HEK293 (cell line): ENCODE results near the gene CEP112.

Experiments used
- MEIS1 ChIP-seq: sonication (generic); formaldehyde crosslinking; IDR thresholded peaks from 2 replicates; pipeline ENCODE4 v1.8.1; 2022; ENCODE audit warnings: missing genetic modification reagents, mild to moderate bottlenecking, borderline replicate concordance
- TCF7L2 ChIP-seq: IDR thresholded peaks from 2 replicates; pipeline ENCODE4 v1.6.1; 2011; ENCODE audit warnings: low read depth, mild to moderate bottlenecking, inconsistent platforms, low read length, moderate library complexity, borderline replicate concordance
- TRIM28 ChIP-seq: IDR thresholded peaks from 2 replicates; pipeline ENCODE4 v1.6.1; 2011; ENCODE audit warnings: low read length, control low read depth, borderline replicate concordance
- ZBTB17 ChIP-seq: fragments of 450-650 bp; formaldehyde crosslinking; IDR thresholded peaks from 2 replicates; pipeline ENCODE4 v1.5.1; 2016; ENCODE audit warnings: missing biosample characterization, missing genetic modification characterization
- ZNF140 ChIP-seq: fragments of 450-650 bp; formaldehyde crosslinking; IDR thresholded peaks from 2 replicates; pipeline ENCODE4 v1.5.1; 2016; ENCODE audit warnings: missing biosample characterization, missing genetic modification characterization
- ZNF24 ChIP-seq: fragments of 450-650 bp; formaldehyde crosslinking; IDR thresholded peaks from 2 replicates; pipeline ENCODE4 v1.5.1; 2016; ENCODE audit warnings: missing biosample characterization, missing genetic modification characterization
- ZNF292 ChIP-seq: fragments of 450-650 bp; formaldehyde crosslinking; IDR thresholded peaks from 2 replicates; pipeline ENCODE4 v1.5.1; 2016; ENCODE audit warnings: low read depth, missing biosample characterization, missing genetic modification characterization, borderline replicate concordance
- ZNF530 ChIP-seq: fragments of 450-650 bp; formaldehyde crosslinking; IDR thresholded peaks from 2 replicates; pipeline ENCODE4 v1.5.1; 2016; ENCODE audit warnings: low read depth, missing biosample characterization, missing genetic modification characterization
- ZNF548 ChIP-seq: fragments of 450-650 bp; formaldehyde crosslinking; IDR thresholded peaks from 2 replicates; pipeline ENCODE4 v1.5.1; 2016; ENCODE audit warnings: missing biosample characterization, missing genetic modification characterization
- TF ChIP-seq, protein P1 (sequence below): fragments of 450-650 bp; formaldehyde crosslinking; IDR thresholded peaks from 2 replicates; pipeline ENCODE4 v1.5.1; 2016; ENCODE audit warnings: missing biosample characterization, missing genetic modification characterization
- TF ChIP-seq, protein P2 (sequence below): fragments of 450-650 bp; formaldehyde crosslinking; IDR thresholded peaks from 2 replicates; pipeline ENCODE4 v1.5.1; 2016; ENCODE audit warnings: missing biosample characterization, missing genetic modification characterization
- TF ChIP-seq, protein P3 (sequence below): fragments of 450-650 bp; formaldehyde crosslinking; IDR thresholded peaks from 2 replicates; pipeline ENCODE4 v1.5.1; 2016; ENCODE audit warnings: missing biosample characterization, missing genetic modification characterization

DNA sequence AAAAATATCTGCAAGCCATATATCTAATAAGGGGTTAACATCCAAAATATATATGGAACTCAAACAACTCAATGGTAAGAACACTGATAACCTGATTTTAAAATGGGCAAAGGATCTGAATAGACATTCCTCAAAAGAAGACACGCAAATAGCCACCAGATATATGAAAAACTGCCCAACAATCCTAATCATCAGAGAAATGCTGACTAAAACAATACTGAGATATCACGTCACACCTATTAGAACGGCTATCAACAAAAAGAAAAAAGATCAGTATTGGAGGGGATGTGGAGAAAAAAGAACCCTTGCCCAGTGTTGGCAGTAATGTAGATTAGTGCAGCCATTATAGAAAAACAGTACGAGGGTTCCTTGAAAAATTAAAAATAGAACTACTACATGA lies 97.2 kb downstream of the CEP112 start:
- no peak for TF ChIP-seq TCF7L2
- TF ChIP-seq, protein P1, sequence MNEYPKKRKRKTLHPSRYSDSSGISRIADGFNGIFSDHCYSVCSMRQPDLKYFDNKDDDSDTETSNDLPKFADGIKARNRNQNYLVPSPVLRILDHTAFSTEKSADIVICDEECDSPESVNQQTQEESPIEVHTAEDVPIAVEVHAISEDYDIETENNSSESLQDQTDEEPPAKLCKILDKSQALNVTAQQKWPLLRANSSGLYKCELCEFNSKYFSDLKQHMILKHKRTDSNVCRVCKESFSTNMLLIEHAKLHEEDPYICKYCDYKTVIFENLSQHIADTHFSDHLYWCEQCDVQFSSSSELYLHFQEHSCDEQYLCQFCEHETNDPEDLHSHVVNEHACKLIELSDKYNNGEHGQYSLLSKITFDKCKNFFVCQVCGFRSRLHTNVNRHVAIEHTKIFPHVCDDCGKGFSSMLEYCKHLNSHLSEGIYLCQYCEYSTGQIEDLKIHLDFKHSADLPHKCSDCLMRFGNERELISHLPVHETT (tag by site-specific recombination), result no peak
- no peak for TF ChIP-seq MEIS1
- TF ChIP-seq, protein P2, sequence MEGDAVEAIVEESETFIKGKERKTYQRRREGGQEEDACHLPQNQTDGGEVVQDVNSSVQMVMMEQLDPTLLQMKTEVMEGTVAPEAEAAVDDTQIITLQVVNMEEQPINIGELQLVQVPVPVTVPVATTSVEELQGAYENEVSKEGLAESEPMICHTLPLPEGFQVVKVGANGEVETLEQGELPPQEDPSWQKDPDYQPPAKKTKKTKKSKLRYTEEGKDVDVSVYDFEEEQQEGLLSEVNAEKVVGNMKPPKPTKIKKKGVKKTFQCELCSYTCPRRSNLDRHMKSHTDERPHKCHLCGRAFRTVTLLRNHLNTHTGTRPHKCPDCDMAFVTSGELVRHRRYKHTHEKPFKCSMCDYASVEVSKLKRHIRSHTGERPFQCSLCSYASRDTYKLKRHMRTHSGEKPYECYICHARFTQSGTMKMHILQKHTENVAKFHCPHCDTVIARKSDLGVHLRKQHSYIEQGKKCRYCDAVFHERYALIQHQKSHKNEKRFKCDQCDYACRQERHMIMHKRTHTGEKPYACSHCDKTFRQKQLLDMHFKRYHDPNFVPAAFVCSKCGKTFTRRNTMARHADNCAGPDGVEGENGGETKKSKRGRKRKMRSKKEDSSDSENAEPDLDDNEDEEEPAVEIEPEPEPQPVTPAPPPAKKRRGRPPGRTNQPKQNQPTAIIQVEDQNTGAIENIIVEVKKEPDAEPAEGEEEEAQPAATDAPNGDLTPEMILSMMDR (tag by site-specific recombination), result no peak
- TF ChIP-seq ZNF548 (tag by site-specific recombination), result no peak
- TF ChIP-seq ZNF24 (tag by site-specific recombination), result no peak
- TF ChIP-seq, protein P3, sequence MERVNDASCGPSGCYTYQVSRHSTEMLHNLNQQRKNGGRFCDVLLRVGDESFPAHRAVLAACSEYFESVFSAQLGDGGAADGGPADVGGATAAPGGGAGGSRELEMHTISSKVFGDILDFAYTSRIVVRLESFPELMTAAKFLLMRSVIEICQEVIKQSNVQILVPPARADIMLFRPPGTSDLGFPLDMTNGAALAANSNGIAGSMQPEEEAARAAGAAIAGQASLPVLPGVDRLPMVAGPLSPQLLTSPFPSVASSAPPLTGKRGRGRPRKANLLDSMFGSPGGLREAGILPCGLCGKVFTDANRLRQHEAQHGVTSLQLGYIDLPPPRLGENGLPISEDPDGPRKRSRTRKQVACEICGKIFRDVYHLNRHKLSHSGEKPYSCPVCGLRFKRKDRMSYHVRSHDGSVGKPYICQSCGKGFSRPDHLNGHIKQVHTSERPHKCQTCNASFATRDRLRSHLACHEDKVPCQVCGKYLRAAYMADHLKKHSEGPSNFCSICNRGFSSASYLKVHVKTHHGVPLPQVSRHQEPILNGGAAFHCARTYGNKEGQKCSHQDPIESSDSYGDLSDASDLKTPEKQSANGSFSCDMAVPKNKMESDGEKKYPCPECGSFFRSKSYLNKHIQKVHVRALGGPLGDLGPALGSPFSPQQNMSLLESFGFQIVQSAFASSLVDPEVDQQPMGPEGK, result no peak
- TF ChIP-seq ZNF530 (tag by site-specific recombination), result no peak
- no peak for TF ChIP-seq TRIM28
- no peak for TF ChIP-seq ZNF292
- TF ChIP-seq ZNF140 (tag by site-specific recombination), result no peak
- no peak for TF ChIP-seq ZBTB17 (tag by site-specific recombination)
